GM04504 (cell line): ENCODE results near the gene ITPR1.

Experiments
- DNase-seq: peaks from one replicate; pipeline ENCODE4 v3.0.0-alpha.2; 2012; ENCODE audit warnings: low read depth

ITPR1 gene

DNA sequence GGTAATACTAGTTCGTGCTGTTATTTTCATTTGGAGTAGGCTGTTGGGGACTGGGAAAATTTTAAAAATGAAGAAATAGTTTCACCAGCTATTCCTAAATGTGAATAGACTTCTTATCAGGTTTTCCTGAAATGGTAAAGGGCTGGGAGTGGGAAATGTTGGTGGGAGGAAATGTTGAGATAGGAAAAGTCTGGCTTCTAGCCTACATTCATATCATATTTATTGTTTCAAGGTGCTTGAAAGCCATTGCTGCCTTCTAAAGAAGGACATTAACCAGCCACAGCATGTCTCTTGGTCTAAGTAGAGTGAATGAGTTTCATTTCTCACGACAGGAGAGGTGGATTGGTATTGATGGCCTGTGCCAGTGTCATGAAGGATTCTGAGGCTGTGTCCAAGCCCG lies 288.9 kb downstream of the ITPR1 start:
- no peak for DNase-seq

DNA sequence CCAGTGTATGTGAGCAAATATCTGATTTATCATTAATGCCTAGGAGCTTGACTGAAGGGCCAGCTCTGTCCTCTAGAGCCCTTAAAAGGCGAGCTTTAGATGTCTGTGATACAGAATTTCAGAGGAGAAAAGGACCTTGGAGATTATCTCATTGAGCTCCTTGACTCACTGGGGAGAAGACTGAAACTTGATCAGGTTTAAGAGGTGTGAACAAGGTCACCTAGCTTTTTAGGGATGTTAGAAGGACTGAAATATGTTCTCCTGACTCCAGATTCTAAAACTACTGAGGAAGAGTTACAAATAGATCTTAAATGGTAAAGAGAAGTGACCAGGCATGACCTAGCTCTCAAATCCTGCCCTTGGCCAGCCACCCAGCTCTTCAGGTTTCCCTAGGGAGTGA lies 292.4 kb downstream of the ITPR1 start:
- no peak for DNase-seq

- DNase-seq, result no peak
Measured at GRCh38 chr3:4786431-4786830, 293.3 kb downstream of the ITPR1 start.

- no peak for DNase-seq
Measured at GRCh38 chr3:4791358-4791757, 298.2 kb downstream of the ITPR1 start.

- DNase-seq, result no peak
Measured at GRCh38 chr3:4793311-4793710, 300.2 kb downstream of the ITPR1 start.

GRCh38 chr3:4794331-4794730 lies 301.2 kb downstream of the ITPR1 start:
- DNase-seq, result no peak

DNA sequence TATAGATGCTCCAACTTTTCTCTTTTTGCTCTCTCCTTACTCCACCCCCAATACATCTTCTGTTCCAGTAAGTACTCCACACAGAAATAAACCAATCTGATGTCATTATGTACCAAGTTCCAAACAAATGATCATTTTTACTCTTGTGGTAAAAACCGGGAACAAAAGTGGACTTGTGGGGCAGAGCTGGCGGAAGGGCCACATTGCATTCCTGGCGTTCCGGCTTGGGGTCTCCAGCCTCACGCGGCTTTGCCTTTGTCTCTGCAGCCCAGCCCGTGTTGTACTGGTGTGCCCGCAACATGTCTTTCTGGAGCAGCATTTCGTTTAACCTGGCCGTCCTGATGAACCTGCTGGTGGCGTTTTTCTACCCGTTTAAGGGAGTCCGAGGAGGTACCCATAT lies 301.6 kb downstream of the ITPR1 start:
- no peak for DNase-seq

DNA sequence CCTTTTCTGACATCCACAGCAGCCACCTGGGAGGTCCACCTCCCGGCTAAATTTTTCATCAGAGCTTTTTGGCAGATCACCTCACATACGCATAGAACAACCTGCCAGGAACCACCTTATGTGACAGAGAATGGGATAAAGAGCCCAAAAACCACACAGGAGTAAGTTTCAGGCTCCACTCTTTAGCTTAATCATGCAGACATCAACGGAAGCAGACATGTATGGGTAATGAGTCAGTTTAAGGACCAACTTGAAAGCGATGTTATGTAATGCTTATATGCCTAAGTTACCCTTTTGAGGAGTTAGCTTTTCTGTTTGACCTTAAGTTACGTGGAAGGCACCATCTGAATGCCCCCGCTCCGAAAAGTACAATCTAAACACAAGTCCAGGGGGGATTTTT lies 302.8 kb downstream of the ITPR1 start:
- DNase-seq, result no peak

DNA sequence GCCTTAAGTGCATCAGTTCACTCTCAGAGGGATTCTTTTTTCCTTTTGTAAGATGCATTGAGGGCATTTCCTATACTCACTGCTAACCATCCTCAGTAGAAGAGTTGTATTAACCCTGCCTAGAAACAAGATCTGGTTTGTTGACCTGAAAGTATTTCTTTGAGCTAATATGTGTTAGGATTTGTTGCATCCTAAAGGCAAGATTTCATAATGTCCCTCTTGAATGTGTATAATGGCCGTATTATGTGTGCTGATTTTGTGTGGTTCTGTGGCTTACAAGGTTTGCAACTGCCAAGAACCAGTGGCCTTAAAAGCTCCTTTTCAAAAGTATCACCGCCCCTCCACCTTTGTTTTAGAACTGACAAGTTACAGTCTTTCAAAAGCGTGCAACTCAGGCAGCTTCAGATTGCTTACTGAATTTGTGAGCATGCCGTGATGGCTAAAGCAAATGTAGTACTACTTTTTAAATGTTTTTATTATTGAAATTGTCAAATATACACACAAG lies 304.1 kb downstream of the ITPR1 start:
- no peak for DNase-seq

DNA sequence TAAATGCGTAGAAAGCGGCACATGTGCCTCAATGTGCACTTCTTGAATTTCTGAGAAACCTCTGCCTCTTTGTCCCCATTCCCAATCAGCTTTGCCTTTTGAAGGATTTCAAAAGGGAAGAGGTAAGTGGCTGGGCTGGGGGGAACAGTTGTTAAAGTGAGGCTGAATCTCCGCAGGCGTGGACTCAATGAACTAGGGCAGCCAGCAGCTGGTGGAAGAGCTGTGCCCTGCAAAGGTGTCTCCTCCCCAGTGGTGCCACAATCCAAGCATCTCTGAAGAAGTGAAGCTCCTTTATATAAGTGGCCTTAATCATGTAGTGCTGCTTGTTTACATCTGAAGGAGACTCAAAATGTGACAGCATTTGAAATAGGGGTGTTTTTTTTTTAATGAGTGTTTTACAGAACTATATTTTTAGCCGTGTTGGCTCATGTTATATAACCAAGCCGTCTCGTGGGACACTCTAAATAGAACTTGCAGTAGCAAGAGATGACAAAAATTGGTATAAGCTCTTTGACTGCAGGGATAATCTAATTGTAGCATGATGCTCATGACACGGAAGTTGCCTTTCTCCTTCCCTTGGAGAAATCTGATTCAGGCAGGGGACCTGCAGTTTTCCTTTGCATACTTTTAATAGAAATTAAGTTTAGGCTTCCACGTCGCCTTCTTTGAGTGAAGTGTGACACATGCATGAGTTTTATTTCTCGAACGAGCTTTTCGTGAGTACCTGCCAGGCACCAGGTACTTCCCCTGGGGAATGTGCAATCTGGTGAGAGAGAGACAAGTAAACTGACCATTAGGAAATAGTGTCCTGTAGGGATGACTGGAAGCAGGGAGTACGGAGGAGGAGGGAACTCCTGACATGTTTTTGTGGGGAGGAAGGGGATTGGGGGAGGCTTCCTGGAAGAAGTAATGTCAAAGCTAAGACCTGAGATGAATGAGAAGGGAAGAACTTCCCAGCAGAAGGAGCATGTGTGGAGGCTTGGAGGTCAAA lies 306.4 kb downstream of the ITPR1 start:
- DNase-seq, result no peak

DNA sequence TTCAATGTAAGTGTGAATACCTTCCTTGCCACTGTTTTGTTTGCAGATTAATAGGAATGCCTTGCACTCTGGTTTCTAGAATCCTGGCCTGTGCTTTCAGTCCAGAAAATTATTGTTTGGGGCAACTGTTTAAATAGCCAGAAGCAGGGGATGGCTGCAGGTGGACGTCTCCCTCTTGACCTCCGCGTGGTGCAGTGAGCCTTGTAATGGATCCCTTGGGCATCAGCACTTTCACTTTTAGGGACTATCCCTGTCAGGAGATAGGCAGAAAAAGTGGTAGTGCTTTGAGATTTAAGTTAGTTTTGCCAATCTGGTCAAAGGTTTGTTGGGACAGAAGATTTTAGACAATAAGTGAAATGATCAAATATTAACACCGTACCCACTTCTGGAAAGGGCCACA lies 307.4 kb downstream of the ITPR1 start:
- no peak for DNase-seq

DNA sequence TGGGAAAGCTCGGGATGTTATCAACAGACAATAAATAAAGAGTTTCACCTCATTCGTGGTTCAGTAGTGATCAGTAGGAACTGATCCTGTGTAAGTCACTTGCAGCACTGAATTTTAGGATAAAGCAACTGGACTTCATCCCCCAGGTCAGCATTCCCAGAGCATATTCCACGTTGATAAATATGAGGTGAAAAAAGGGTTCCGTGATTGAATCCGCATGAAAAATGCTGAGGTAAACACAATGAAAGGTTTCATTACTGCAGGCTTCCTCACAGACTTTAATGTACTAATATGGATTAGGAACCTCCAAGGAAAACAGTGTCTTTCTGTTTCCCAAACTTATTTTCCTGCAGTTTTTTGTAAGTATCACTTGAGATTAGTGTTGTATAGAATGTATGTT lies 308.7 kb downstream of the ITPR1 start:
- no peak for DNase-seq

- no peak for DNase-seq
Measured at GRCh38 chr3:4802903-4803302, 309.8 kb downstream of the ITPR1 start.

GRCh38 chr3:4804161-4805058 lies 311.3 kb downstream of the ITPR1 start:
- no peak for DNase-seq

DNA sequence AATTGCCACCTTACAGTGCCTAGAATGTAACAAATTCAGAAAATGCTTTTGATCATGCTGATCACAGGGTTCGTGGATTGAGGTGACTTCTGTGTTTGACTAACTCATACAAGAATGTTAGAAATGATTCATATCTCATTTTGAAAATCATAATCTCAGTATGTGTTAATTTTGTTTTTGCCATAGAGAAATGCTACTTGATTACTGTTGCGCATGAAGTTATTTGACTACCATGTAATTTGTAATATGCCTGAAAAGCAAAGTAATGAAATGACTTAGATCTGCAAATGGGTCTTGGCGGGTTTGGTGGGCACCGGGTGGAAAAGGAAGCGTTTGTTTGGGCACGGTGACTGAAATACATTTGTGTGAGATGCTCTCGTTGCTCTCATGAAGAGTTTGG lies 312.5 kb downstream of the ITPR1 start:
- DNase-seq, result no peak

DNA sequence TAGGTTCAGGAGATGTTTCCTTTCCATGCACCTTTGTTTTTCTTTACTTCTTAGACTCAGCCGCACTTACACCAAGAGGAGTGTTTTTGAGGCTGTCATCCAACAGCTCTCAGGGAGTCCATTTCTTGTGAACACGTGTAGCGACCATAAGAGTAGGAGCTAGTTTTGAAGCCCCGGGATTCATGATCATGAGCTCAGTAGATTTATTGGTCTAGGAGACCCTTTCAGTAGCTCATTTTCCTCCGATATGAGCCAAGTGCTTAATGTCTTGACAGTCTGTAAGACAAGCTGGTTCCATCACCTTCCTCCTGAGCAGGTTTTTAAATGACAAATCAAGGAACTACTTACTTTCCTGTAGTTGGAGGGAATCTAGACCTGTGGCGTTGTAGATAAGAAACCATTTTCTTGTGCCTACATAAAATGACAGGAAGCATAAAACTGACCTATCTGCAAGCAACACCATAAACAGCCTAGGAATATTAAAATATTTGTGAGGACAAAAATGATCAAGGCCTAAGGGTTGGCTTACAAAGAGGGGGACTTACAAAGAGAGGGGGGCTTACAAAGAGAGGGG lies 313.5 kb downstream of the ITPR1 start:
- DNase-seq, result no peak

- DNase-seq, result no peak
Measured at GRCh38 chr3:4807381-4808280, 314.5 kb downstream of the ITPR1 start.

DNA sequence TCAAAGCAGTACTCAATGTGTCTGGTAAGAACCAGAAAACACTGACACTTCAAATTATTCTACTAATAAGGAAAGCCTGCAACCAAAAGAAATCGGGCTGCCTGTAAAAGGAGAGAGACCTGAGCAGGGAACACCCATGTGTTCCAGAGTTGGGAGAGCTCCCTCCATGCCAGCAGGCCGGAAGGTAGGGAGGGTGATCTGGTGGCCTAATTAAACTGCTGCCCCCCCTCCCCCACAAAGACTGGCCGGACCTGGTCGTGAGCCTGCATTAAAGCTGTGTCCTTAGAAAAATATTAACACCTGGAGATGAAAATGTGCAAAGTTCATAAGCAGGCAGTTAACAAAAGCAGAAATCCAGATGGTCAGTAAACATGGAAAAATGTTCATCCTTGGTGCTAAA lies 315.5 kb downstream of the ITPR1 start:
- DNase-seq, result no peak

DNA sequence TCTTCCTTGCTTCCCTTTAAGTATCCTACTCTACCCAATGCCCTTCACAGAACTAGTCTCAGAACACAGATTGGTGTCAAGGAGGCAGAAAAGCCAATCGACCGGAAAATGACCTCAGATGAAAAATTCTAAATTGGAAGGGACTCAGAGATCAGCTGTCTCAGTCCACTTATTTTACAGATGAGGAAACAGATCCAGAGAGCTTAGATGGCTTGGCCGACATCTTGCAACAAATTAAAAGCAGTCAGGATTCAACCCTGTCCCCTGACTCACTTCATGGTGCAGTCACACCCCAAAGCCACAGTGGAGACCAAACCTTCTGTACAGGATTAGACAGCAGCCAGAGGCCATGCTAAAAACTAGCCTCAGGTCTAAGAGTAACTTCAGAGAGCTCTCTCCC lies 316.8 kb downstream of the ITPR1 start:
- no peak for DNase-seq

DNA sequence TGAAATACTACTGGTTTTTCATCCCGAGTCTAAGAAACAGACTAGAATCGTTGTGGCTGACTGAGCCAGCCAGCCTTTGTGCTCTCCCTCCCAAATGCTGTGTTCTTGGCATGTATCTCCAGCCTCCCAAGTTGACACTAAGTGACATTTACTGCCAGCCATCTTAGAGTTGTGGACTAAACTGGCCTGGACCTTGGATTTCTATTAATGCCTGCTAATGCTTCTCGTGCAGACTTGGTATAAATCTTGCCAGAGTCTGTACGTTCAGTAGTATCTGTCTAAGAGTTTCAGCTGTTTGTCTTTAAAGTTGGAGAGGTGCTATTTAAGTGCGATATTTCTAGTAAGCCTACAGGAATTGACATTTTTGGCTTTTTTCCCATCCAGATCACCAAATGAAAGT lies 319.4 kb downstream of the ITPR1 start:
- DNase-seq, result no peak

- no peak for DNase-seq
Measured at GRCh38 chr3:4813909-4814304, 320.8 kb downstream of the ITPR1 start.
